IPS-20b (cell line): ENCODE results near the gene TIGIT.
"Not testable (repeated sequence)": the region's sequence is repeated elsewhere in the genome, so short reads cannot be mapped to it uniquely, and the experiment has no call there.

Source experiments
- H3K27ac ChIP-seq: one replicate; pipeline ENCODE4 v1.5.1; 2013; ENCODE audit warnings: low read length
- H3K27me3 ChIP-seq: 2 replicates; pipeline ENCODE4 v1.6.1; 2013; ENCODE audit warnings: mild to moderate bottlenecking, low read length, inconsistent platforms; ENCODE audit not compliant: insufficient read depth
- H3K36me3 ChIP-seq: 2 replicates; pipeline ENCODE4 v1.6.1; 2013; ENCODE audit warnings: low read depth, mild to moderate bottlenecking, inconsistent platforms, low read length, moderate library complexity; ENCODE audit not compliant: insufficient read depth
- H3K4me1 ChIP-seq: 2 replicates; pipeline ENCODE4 v1.6.1; 2013; ENCODE audit warnings: mild to moderate bottlenecking, control low read depth, inconsistent platforms, low read length, moderate library complexity; ENCODE audit not compliant: insufficient read depth
- H3K4me3 ChIP-seq: 2 replicates; pipeline ENCODE4 v1.5.1; 2013; ENCODE audit warnings: mild to moderate bottlenecking, low read length, inconsistent platforms
- H3K9ac ChIP-seq: 2 replicates; pipeline ENCODE4 v1.6.1; 2013; ENCODE audit warnings: low read depth, mild to moderate bottlenecking, inconsistent platforms, low read length, moderate library complexity
- H3K9me3 ChIP-seq: 2 replicates; pipeline ENCODE4 v1.6.1; 2013; ENCODE audit warnings: mild to moderate bottlenecking, low read depth, low read length, inconsistent platforms; ENCODE audit not compliant: insufficient read depth

Gene TIGIT

DNA sequence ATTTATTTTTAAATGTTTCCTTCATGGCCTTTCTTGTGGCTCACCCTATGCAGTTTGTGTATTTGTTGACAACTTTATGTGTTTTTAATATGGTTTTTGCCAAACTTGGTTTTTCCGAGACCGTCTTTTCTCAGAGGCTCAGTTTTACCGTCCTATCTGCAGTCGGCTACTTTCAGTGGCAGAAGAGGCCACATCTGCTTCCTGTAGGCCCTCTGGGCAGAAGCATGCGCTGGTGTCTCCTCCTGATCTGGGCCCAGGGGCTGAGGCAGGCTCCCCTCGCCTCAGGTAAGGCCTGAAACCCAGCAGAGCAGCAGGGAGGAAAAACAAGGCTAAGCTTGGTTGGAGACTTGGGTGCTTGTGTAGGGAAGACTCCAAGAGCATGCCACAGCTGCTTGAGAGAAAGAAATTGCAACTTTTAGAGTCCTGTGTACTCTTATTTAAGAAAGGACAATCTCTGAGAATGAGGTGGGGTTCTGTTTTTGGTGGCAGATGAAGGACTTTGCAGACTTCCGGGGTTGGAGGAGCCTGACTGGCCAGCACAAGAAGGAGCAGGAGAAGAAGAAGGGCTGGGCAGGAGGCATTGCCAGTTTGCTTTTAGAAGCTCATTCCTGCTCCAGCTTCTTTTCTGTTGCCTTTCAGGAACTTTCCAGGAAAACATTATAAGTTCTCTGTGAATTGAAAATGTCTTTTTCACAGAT, at the start of gene TIGIT:
Gene TIGIT, plus strand, starts transcription at position 191 of the 698 bp plus-strand sequence. Its CDS starts 34 bp downstream, at position 225.
- Histone ChIP-seq H3K4me3 (no peak within 1 kb of the TSS), H3K9ac (no peak within 1 kb of the TSS), H3K27me3 (no peaks in the 10 kb centered on the region), H3K36me3 (no peaks in the 10 kb centered on the region), H3K27ac (no peak within 1 kb of the TSS), H3K9me3 (no peaks in the 10 kb centered on the region), H3K4me1 (no peaks in the 10 kb centered on the region; the same call in 1 of the 2 replicates)

DNA sequence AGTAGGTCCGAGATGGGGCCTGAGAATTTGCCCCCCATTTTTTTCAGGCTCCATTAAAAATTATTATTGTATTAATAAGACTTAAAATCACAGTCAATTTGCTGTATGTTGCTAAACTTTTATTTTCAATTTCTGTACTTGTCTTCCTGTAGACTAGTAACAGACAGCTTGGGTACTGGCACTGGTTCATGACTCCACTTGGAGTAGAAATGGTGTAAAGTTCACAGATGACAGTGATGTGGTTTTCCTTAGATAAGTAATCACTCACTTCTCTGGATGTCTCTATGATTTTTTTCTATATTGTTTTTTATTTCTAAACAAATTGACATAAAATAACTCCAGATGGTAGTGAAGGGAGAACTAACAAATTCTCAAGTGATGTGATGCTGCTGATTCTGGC, 40.9 kb upstream of the TIGIT start:
- Histone ChIP-seq H3K36me3 (no peaks in the 10 kb centered on the region), H3K9me3 (no peaks in the 10 kb centered on the region), H3K9ac (no peak overlapping the region), H3K27ac (no peak overlapping the region), H3K4me3 (no peak overlapping the region), H3K4me1 (no peaks in the 10 kb centered on the region), H3K27me3 (no peaks in the 10 kb centered on the region)

DNA sequence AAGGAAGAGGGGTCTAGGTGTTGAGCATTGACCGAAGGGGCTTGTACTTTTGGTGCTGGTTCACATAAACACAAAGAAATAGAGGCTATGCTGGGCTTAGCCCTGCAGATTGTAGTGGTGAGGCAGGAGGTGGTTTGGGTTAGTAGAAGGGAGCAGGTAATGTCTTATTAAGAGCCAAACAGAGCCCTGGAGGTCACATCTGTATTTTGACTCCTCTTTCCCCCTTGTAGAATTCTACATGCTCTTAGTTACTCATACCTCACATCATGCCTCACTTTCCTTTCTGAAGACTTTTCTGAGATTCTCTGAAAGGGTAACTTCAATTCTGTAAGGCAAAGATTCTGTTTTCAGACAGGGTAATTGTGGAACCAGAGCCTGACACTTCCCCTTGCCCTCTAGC, 40.3 kb upstream of the TIGIT start:
- Histone ChIP-seq H3K4me1 (no peaks in the 10 kb centered on the region), H3K4me3 (no peak overlapping the region), H3K27me3 (no peaks in the 10 kb centered on the region), H3K36me3 (no peaks in the 10 kb centered on the region), H3K9me3 (no peaks in the 10 kb centered on the region), H3K27ac (no peak overlapping the region), H3K9ac (no peak overlapping the region)

DNA sequence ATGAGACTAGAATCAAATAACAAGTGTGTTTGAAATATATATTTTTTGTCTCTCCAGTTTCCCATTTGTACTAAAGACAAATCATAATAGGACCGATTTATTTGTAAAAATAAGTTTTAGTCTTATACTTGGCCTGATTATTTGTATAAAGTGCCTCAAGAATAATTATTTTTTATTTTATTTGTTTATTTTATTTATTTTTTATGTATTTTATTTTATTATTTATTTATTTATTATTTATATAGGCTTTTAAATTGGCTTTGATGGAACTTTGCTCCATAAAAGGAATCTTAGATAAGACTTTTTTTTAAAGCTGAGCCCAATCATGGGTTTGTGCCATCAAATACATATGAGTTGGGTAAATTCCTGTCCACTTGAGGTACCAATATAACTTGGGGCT, 34.3 kb upstream of the TIGIT start:
- H3K4me1 ChIP-seq, result no peaks in the 10 kb centered on the region
- H3K9me3 ChIP-seq, result peaks cover 9% of the 10 kb centered on the region; the same call in 1 of the 2 replicates
- no peak overlapping the region for H3K4me3 ChIP-seq
- H3K9ac ChIP-seq, result no peak overlapping the region
- no peaks in the 10 kb centered on the region for H3K27me3 ChIP-seq
- H3K27ac ChIP-seq, result no peak overlapping the region
- H3K36me3 ChIP-seq, result no peaks in the 10 kb centered on the region

DNA sequence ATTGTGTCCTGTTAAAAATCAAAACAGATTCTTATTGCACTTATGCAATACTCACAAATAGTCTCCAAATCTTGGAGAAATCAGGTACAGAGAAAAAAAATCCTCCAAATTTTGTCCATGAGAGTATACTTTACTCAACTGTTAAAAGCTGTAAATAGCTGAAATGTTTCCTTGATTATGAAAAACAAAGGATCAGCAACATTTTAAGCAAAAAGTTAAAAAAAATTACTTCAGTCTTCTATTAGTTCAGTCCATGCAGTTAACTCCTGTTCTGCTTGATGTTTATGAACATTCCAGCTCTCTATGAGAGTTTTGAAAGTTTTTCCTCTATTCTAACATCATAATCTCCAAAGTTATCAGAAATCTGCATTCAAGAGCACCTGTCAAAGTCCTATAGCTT, 33.7 kb upstream of the TIGIT start:
- Histone ChIP-seq H3K9me3 (peaks cover 9% of the 10 kb centered on the region; the same call in 1 of the 2 replicates), H3K36me3 (no peaks in the 10 kb centered on the region), H3K4me3 (no peak overlapping the region), H3K27ac (no peak overlapping the region), H3K9ac (no peak overlapping the region), H3K27me3 (no peaks in the 10 kb centered on the region), H3K4me1 (no peaks in the 10 kb centered on the region)

DNA sequence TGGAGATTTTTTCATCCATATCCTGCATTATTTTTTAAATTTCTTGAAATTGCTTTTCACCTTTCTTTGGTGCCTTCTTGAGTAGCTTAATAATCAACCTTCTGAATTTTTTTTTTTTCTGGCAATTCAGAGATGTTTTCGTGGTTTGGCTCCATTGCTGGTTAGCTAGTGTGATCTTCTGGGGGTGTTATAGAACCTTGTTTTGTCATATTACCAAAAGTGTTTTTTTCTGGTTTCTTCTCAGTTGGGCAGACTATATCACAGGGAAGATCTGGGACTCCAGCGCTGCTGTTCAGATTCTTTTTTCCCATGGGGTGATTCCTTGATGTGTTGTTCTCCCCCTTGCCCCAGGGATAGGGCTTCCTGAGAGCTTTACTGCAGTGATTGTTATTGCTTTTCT, 23.8 kb upstream of the TIGIT start:
- Histone ChIP-seq H3K4me1 (no peaks in the 10 kb centered on the region), H3K9ac (no peak overlapping the region), H3K36me3 (no peaks in the 10 kb centered on the region), H3K4me3 (no peak overlapping the region), H3K27me3 (no peaks in the 10 kb centered on the region), H3K9me3 (no peaks in the 10 kb centered on the region; the same call in none of the 2 replicates), H3K27ac (no peak overlapping the region)

DNA sequence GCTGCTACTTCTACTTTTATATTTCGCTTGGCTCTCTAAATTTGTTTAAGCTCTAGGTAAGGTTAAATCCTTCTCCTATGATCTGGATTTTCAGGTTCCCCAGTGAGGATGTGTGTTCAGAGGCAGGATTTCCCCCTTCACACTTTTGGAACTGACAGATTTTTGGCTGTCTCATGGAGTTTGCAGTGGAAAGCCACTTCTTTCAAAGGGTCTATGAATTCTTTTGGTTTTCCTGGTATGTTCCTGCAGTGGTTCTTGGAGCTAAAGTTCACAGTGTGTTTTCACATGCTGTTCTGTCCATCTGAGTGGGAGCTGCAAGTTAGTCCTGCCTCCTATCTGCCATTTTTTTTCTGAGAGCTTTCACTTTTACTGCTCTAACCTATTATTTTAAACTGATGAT, 21.6 kb upstream of the TIGIT start:
- Histone ChIP-seq H3K36me3 (no peaks in the 10 kb centered on the region), H3K4me3 (no peak overlapping the region), H3K9me3 (no peaks in the 10 kb centered on the region; the same call in none of the 2 replicates)

DNA sequence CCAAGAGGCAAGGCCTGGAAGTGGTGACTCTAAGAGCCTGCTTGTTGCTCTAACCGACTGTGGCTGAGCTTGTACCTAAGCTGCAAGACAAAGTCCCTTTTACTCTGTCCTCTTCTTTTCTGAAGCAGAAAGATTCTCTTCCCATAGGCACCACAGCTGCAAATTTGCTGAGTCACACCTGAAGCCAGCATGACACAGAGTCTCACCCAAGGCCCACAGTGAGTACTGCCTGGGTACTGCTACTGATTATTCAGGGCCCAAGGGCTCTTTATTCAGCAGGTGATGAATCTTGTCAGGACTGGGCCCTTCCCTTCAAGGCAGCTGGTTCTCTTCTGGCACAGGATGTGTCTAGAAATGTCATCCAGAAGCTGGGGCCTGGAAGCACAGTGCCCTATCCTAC, 18.9 kb upstream of the TIGIT start:
- no peaks in the 10 kb centered on the region; the same call in 1 of the 2 replicates for H3K9me3 ChIP-seq
- H3K4me3 ChIP-seq, result no peak overlapping the region
- H3K4me1 ChIP-seq, result no peaks in the 10 kb centered on the region
- H3K9ac ChIP-seq, result no peak overlapping the region
- H3K27ac ChIP-seq, result no peak overlapping the region
- no peaks in the 10 kb centered on the region for H3K36me3 ChIP-seq
- no peaks in the 10 kb centered on the region for H3K27me3 ChIP-seq

More for the DNA sequence above, 21.6 kb upstream of the TIGIT start:
- H3K4me1 ChIP-seq, result no peaks in the 10 kb centered on the region
- no peak overlapping the region for H3K9ac ChIP-seq
- no peaks in the 10 kb centered on the region for H3K27me3 ChIP-seq
- no peak overlapping the region for H3K27ac ChIP-seq

DNA sequence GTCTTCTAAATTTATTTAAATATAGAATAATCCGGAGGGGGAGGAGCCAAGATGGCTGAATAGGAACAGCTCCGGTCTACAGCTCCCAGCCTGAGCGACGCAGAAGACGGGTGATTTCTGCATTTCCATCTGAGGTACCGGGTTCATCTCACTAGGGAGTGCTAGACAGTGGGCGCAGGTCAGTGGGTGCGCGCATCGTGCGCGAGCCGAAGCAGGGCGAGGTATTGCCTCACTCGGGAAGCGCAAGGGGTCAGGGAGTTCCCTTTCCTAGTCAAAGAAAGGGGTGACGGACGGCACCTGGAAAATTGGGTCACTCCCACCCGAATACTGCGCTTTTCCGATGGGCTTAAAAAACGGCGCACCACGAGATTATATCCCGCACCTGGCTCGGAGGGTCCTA, 17.0 kb upstream of the TIGIT start:
- H3K9me3 ChIP-seq, H3K27ac ChIP-seq, H3K27me3 ChIP-seq, H3K36me3 ChIP-seq, H3K4me3 ChIP-seq, H3K9ac ChIP-seq, H3K4me1 ChIP-seq: not testable (repeated sequence)

DNA sequence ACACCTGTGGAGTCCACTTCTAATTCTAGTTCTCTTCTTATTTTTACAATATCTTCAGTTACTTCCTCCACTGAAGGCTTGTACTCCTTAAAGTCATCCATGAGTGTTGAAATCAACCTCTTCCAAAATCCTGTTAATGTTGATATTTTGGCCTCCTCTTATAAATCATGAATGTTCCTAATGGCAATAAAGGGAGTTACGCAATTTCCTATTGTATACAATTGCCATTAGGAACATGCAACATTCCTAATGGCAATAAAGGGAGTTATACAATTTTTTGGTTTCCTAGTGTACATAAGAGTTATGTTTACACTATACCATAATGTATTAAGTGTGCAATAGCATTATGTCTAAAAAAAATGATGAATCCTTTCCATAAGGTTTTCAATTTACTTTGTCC, 9.2 kb upstream of the TIGIT start:
- Histone ChIP-seq H3K4me1 (no peaks in the 10 kb centered on the region), H3K27me3 (no peaks in the 10 kb centered on the region), H3K9me3 (no peaks in the 10 kb centered on the region), H3K36me3 (no peaks in the 10 kb centered on the region), H3K4me3 (no peak overlapping the region), H3K9ac (no peak overlapping the region), H3K27ac (no peak overlapping the region)

DNA sequence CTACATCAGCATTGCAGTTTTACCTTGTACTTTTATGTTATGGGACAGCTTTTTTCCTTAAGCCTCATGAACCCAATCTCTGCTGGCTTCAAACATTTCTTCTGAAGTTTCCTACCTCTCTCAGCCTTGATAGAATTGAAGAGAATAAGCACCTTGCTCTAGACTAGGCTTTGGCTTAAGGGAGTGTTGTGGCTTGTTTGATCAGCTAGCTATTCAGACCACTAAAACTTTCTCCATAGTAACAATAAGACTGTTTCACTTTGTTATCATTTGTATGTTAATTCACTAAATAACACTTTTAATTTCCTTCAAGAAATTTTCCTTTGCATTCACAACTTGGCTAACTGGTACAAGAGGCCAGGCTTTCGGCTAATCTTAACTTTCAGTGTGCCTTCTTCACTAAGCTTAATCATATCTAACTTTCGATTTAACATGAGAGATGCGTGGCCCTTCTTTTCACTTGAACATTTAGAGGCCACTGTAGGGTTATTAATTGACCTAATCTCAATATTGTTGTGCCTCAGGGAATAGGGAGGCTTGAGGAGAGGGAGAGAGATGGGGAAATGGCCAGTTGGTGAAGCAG, 8.1 kb upstream of the TIGIT start:
- no peaks in the 10 kb centered on the region for H3K9me3 ChIP-seq
- H3K27me3 ChIP-seq, result no peaks in the 10 kb centered on the region
- H3K27ac ChIP-seq, result no peak overlapping the region
- no peaks in the 10 kb centered on the region for H3K4me1 ChIP-seq
- no peak overlapping the region for H3K9ac ChIP-seq
- H3K36me3 ChIP-seq, result no peaks in the 10 kb centered on the region
- H3K4me3 ChIP-seq, result no peak overlapping the region

DNA sequence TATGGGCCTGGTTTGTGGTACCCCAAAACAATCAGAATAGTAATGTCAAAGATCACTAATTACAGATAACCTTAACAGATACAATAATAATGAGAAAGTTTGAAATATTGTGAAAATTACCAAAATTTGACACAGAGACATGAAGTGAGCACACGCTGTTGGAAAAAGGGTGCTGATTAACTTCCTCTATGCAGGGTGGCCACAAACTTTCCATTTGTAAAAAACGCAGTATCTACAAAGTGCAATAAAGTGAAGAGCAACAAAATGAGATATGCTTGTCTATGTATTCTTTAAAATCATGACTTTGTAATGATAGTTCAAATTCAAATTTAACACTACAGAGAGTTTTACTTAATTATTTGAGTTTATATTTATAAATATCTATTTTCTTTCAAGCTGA, 7.6 kb upstream of the TIGIT start:
- Histone ChIP-seq H3K4me3 (no peak overlapping the region), H3K9ac (no peak overlapping the region), H3K27me3 (no peaks in the 10 kb centered on the region), H3K36me3 (no peaks in the 10 kb centered on the region), H3K4me1 (no peaks in the 10 kb centered on the region; the same call in 1 of the 2 replicates), H3K9me3 (no peaks in the 10 kb centered on the region), H3K27ac (no peak overlapping the region)
